Activated CD8-positive, alpha-beta memory T cell treated with anti-CD3 and anti-CD28 coated beads for 36 hours (primary cell): ENCODE measurements around the gene KCTD7. TPM values are rescaled to one million over a fixed set of nuclear protein-coding genes. Genes with fewer than 3 reads are reported as not detected.
"Not testable (repeated sequence)": the region's sequence is repeated elsewhere in the genome, so short reads cannot be mapped to it uniquely, and the experiment has no call there.

Source experiments
- CTCF ChIA-PET: fragments of 350-600 bp; sonication (Branson Sonifier 250); formaldehyde crosslinking; loops from one replicate; lab custom pipeline; 2021; ENCODE audit warnings: antibody characterized with exemption; lab: Charles Lee
- POLR2A ChIA-PET: fragments of 350-600 bp; sonication (Branson Sonifier 250); formaldehyde crosslinking; loops from one replicate; lab custom pipeline; 2021; ENCODE audit warnings: antibody characterized with exemption; lab: Charles Lee
- total RNA-seq, 2 experiments: library from RNA; stranded (reverse); gene quantifications; one replicate each; pipeline ENCODE4 v1.2.3, GENCODE V29; 2021

Gene KCTD7
- total RNA-seq, 2 experiments from 2014 or later: 9.3 to 10.0 TPM

GRCh38 chr7:66640802-66641525 lies 12.3 kb downstream of the KCTD7 start:
- ChIA-PET CTCF (no interaction called here), POLR2A (no interaction called here)

- ChIA-PET CTCF (no interaction called here), POLR2A (no interaction called here)
Observed at GRCh38 chr7:66641526-66641871, 12.8 kb downstream of the KCTD7 start.

- ChIA-PET CTCF (no interaction called here), POLR2A (interaction anchor here (0.6 to 0.8 kb wide), 2 partner anchors 12 to 30 kb away, joined by 3 read pairs; no protein-coding TSS in a partner anchor)
Observed at GRCh38 chr7:66642186-66642585, 13.5 kb downstream of the KCTD7 start.

GRCh38 chr7:66642932-66643331 lies 14.3 kb downstream of the KCTD7 start:
- ChIA-PET POLR2A (interaction anchor here (0.8 kb wide), 1 partner anchor 11 kb away, joined by 3 read pairs; no protein-coding TSS in a partner anchor), CTCF (no interaction called here)

- POLR2A ChIA-PET: no interaction called here
Observed at GRCh38 chr7:66643395-66643794, 14.7 kb downstream of the KCTD7 start.

GRCh38 chr7:66651026-66651425 lies 22.3 kb downstream of the KCTD7 start:
- POLR2A ChIA-PET: not testable (repeated sequence)
- CTCF ChIA-PET: interaction anchor here (0.6 kb wide), 1 partner anchor 27 kb away, joined by 4 read pairs; no protein-coding TSS in a partner anchor

More at GRCh38 chr7:66643395-66643794, 14.7 kb downstream of the KCTD7 start:
- CTCF ChIA-PET: no interaction called here

- ChIA-PET POLR2A (interaction anchor here (0.6 to 1.6 kb wide), 8 partner anchors 11 to 160 kb away, joined by 3 to 6 read pairs (median 3); partner anchors contain the start of genes KCTD7 and RABGEF1), CTCF (interaction anchor here (1.3 kb wide), 1 partner anchor 26 kb away, joined by 7 read pairs; the partner anchor contains the start of gene KCTD7)
Observed at GRCh38 chr7:66653719-66654274, 25.1 kb downstream of the KCTD7 start.

GRCh38 chr7:66654275-66655112 lies 25.8 kb downstream of the KCTD7 start:
- ChIA-PET CTCF (interaction anchor here (1.3 kb wide), 1 partner anchor 27 kb away, joined by 7 read pairs; the partner anchor contains the start of gene KCTD7), POLR2A (interaction anchor here (0.6 to 1.6 kb wide), 9 partner anchors 12 to 164 kb away, joined by 3 to 6 read pairs (median 4); partner anchors contain the start of genes KCTD7 and RABGEF1)

GRCh38 chr7:66655113-66655806 lies 26.6 kb downstream of the KCTD7 start:
- ChIA-PET CTCF (interaction anchor here (1.3 kb wide), 1 partner anchor 27 kb away, joined by 7 read pairs; the partner anchor contains the start of gene KCTD7), POLR2A (interaction anchor here (0.6 to 1.6 kb wide), 5 partner anchors 26 to 163 kb away, joined by 4 to 6 read pairs (median 4); partner anchors contain the start of gene RABGEF1)

GRCh38 chr7:66655826-66656485 lies 27.3 kb downstream of the KCTD7 start:
- CTCF ChIA-PET, POLR2A ChIA-PET: not testable (repeated sequence)

GRCh38 chr7:66657798-66658197 lies 29.1 kb downstream of the KCTD7 start:
- ChIA-PET CTCF (no interaction called here), POLR2A (no interaction called here)

- CTCF ChIA-PET: interaction anchor here (0.6 kb wide), 1 partner anchor 153 kb away, joined by 4 read pairs; no protein-coding TSS in a partner anchor
- POLR2A ChIA-PET: no interaction called here
Observed at GRCh38 chr7:66662646-66663264, 34.1 kb downstream of the KCTD7 start.

- POLR2A ChIA-PET: no interaction called here
Observed at GRCh38 chr7:66664590-66665293, 36.1 kb downstream of the KCTD7 start.

GRCh38 chr7:66666313-66666952 lies 37.8 kb downstream of the KCTD7 start:
- POLR2A ChIA-PET: no interaction called here

More at GRCh38 chr7:66664590-66665293, 36.1 kb downstream of the KCTD7 start:
- CTCF ChIA-PET: no interaction called here

GRCh38 chr7:66667023-66667728 lies 38.5 kb downstream of the KCTD7 start:
- POLR2A ChIA-PET: no interaction called here
- CTCF ChIA-PET: no interaction called here

More at GRCh38 chr7:66666313-66666952, 37.8 kb downstream of the KCTD7 start:
- CTCF ChIA-PET: no interaction called here

- ChIA-PET CTCF (no interaction called here), POLR2A (no interaction called here)
Observed at GRCh38 chr7:66668112-66668511, 39.4 kb downstream of the KCTD7 start.
